Stimulated activated CD4-positive, alpha-beta T cell treated with anti-CD3 and anti-CD28 coated beads, Interleukin-2, amount 100 ng/mL, for 24 hours (primary cell): Measurements from ENCODE around the gene EIF6.

Experiments used
- DNase-seq, 2 donors: peaks; one replicate each; pipeline ENCODE4 v3.0.0-alpha.2; 2020

Gene EIF6

GRCh38 chr20:35293303-35294292 is 9.0 kb upstream of the EIF6 start:
- no peak for DNase-seq

- DNase-seq = no peak
Observed at GRCh38 chr20:35292504-35293285, 8.1 kb upstream of the EIF6 start.

GRCh38 chr20:35291654-35292503 is 7.3 kb upstream of the EIF6 start, which contains the start of gene FAM83C:
TSS of gene FAM83C (minus strand) at chr20:35292425. CDS start at chr20:35292304, 121 bp downstream.
- no peak for DNase-seq

GRCh38 chr20:35290887-35291417 is 6.4 kb upstream of the EIF6 start:
- DNase-seq = no peak

- DNase-seq = no peak
Observed at GRCh38 chr20:35290186-35290886, 5.8 kb upstream of the EIF6 start.

- DNase-seq = no peak
Observed at GRCh38 chr20:35288325-35289060, 3.9 kb upstream of the EIF6 start.

GRCh38 chr20:35287509-35288324 is 3.1 kb upstream of the EIF6 start:
- no peak for DNase-seq

GRCh38 chr20:35286899-35287508 is 2.4 kb upstream of the EIF6 start:
- DNase-seq = no peak

- DNase-seq = no peak
Observed at GRCh38 chr20:35286077-35286898, 1.7 kb upstream of the EIF6 start.

- no peak for DNase-seq
Observed at GRCh38 chr20:35285806-35286076, 1.2 kb upstream of the EIF6 start.

- no peak for DNase-seq
Observed at GRCh38 chr20:35284992-35285805, 627 bp upstream of the EIF6 start.

GRCh38 chr20:35283441-35284266 is 918 bp downstream of the EIF6 start:
- no peak for DNase-seq

GRCh38 chr20:35281506-35282101 is 3.0 kb downstream of the EIF6 start:
- DNase-seq = no peak

GRCh38 chr20:35280523-35280922 is 4.0 kb downstream of the EIF6 start:
- DNase-seq = no peak

GRCh38 chr20:35279533-35280174 is 4.9 kb downstream of the EIF6 start:
- no peak for DNase-seq

- DNase-seq = no peak
Observed at GRCh38 chr20:35279040-35279439, 5.5 kb downstream of the EIF6 start.
